HG03159 (cell line): ENCODE data around the gene KLHL7.

ENCODE experiments used
- ATAC-seq: cut with Tn5 transposase; IDR thresholded peaks from one replicate; pipeline ENCODE4 v1.9.1; 2021; ENCODE audit warnings: mild to moderate bottlenecking, moderate library complexity; ENCODE audit not compliant: unreplicated experiment

Gene KLHL7

GRCh38 chr7:23105644-23106056 is at the start of gene KLHL7:
TSS of gene KLHL7 (plus strand) at chr7:23105785. CDS start at chr7:23106027, 242 bp downstream.
- peak; percentile 95 for ATAC-seq

- ATAC-seq: no peak
Measured at GRCh38 chr7:23058408-23059096, 47.0 kb upstream of the KLHL7 start.

DNA sequence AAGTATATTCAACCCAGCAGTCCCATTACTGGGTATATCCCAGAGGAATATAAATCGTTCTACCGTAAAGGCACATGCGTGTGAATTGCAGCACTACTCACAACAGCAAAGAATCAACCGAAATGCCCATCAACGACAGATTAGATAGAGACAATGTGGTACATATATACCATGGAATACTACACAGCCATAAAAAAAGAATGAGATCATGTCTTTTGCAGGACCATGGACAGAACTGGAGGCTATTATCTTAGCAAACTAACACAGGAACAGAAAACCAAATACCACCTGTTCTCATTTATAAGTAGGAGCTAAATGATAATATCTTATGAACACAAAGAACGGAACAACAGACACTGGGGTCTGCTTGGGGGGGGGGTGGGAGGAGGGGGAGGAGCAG is 44.3 kb upstream of the KLHL7 start:
- ATAC-seq: no peak

GRCh38 chr7:23062452-23062851 is 43.1 kb upstream of the KLHL7 start:
- no peak for ATAC-seq

DNA sequence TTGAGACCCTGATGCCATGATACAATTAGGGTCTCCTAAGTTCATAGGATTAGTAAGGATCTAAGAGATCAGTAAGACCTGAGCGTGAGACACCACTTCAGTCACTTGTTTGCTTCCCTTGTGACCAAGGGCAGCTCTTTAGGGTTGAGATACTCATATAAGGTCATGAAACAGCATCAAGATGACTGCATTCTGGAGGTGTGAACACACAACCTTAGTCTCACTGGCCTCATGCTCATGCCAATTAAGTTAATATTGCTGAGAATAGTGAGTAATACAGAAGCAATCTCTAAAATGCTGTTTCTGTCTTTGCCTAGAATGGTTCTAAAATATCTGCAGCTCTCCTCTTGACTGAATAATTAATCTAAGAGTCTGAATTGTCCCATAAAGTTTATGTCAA is 39.6 kb upstream of the KLHL7 start:
- ATAC-seq: no peak

- no peak for ATAC-seq
Measured at GRCh38 chr7:23067271-23067670, 38.3 kb upstream of the KLHL7 start.

DNA sequence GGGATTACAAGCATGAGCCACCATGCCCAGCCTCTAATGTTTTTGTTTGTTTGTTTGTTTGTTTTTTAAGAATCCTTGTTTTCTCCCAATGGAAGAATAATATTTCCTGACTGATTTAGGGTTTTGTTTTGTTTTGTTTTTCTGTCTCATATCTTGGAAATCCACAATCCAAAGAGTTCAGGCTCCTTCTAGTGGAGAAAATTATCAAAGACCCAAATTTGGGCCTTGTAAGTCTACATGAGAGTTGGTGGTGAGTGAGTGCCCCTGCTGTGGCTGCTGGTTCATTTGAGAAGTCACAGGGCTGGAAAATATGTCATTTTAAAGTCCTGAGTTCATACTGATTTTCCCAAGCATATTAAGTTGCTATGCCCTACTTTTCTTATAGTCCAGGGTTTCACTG is 33.5 kb upstream of the KLHL7 start:
- no peak for ATAC-seq

DNA sequence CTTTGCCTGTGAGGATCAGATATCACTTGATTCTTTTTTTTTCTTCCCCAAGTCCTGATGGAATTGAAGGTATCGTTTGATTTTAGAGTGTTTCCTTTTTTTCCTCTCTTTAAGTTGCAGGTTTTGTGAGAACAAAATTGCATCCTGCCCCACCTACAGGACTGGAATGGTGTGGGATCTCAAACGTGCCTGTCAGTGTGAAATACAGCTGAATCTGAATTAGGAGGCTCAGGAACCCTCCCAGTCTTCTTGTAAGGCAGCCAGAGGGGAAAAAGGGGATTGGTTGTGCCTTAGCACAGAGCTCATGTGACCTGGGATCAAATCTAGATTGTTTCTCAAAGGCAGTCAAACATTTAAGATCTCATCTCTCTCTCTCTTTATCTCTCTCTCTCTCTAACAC is 32.7 kb upstream of the KLHL7 start:
- no peak for ATAC-seq

- ATAC-seq: no peak
Measured at GRCh38 chr7:23074443-23075261, 30.9 kb upstream of the KLHL7 start.

DNA sequence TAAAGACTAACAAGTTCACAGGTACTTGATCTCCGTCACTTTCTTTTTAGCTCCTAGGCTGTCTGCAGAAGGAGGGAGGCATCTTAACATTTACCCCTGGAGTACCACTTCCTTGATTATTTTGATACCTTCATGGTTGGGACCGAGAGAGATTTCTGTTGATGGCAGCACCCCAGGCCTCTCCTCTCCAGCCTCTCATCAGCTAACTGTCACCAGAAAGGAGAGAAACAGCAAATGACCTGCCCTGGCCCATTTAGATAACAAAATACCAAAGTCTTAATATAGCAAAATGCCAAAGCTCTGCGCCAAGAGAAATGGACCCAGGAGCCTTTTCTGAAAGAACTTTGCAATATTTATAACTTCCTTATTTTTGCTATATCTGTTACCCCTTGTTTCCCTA is 30.0 kb upstream of the KLHL7 start:
- no peak for ATAC-seq

GRCh38 chr7:23076772-23077171 is 28.8 kb upstream of the KLHL7 start:
- ATAC-seq: no peak

DNA sequence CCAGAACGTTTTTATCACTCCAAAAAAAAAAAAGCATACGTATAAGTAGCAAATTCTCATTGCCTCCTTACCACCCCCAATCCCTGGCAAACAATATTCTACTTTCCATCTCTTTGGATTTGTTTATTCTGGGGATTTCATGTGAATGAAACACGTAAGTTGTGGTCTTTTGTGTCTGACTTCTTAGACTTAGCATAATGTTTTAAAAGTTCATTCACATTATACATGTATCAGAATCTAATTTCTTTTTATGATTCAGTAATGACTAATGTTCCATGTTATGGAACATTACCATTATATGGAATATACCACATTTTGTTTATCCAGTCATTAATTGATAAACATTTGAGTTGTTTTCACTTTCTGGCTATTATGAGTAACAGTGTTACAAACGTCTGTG is 12.5 kb upstream of the KLHL7 start:
- no peak for ATAC-seq

DNA sequence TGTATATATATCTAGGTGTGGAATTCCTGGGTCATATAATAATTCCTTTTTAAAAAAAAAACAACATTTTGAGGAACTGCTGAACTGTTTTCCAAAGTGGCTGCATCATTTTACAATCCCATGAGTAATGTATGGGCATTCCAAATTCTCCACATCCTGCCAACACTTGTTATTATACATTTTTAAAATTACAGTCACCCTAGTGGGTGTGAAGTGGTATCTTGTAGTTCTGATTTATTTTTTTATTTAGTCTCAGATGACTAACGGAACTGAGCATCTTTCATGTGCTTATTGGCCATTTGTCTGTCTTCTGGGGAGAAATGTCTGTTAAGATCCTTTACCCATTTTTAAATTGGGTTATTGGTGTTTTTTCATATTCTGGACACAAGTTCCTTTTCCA is 12.0 kb upstream of the KLHL7 start:
- ATAC-seq: no peak

GRCh38 chr7:23096518-23097290 is 8.9 kb upstream of the KLHL7 start:
- no peak for ATAC-seq

DNA sequence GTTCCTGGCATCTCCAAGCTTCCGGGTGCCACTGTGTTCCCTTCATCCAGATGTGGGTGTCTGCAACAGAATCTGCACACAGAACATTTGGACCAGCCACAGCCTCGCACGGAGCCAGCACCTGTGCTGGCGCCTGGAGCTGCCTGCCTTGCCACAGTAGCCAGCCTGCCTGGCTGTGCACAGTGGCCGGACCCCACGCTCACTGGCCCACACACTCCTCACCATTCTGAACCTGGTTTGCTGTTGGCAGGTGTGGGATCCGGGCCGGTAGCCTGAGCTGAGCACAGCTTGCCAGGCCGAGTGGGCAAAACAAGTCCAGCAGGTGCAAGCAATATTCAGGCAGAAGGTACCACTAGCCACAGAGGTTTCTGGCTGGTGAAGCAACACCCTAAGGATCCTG is 7.6 kb upstream of the KLHL7 start:
- ATAC-seq: no peak

- ATAC-seq: no peak
Measured at GRCh38 chr7:23098460-23098859, 7.1 kb upstream of the KLHL7 start.

DNA sequence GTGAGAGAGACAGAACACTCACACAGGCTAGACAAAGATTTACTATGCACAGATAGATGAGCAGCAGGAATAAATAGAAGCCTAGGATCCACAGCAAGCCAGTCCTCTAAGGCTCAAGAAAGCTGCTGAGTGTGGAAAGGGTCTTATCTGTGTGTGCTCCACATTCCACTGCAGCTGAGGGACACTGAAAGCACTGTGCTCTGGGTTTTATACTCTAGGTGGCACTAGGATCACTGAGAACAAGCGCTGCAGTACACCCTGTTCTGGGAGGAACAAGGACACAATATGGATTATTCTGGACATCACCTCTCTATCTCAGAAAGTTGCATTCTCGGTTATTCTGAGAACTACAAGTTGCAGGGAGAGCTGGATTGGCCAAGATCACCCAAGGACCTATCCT is 4.9 kb upstream of the KLHL7 start:
- ATAC-seq: no peak

- ATAC-seq: peak; percentile 18
Measured at GRCh38 chr7:23105086-23105643, 420 bp upstream of the KLHL7 start.

DNA sequence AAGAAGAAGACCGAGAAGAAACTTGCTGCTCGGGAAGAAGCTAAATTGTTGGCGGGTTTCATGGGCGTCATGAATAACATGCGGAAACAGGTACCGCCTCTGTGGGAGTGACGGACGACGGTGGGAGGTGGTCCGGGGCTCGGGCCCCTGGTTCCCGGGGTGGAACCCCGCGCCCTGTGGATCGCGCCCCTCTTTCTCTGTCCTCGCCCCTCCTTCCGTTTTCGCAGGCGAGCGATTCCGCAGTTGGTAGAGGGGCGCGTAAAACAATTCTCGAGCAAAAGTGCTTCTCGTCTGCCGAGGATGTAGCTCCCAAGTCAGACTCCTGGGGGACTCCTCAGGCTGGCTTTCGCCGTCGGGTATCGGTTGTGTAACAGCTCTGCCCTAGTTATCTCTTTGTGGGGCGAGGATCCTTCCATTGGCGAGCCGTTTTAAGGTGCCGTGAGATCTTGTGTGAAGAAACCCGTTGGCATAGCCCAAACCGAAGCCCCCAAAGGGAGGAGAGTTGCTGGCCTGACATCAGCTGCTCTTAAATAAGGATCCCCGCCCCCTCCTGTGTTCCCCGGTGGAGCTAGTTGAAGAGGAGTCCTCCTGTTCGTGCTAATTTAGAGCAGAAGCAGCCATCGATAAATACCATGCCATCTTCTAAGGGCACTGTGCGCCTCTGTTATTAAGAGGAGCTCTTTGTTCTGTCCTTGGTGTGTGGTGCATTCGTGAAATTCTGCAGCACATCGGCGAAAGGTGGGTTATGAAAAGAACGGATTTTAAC is 655 bp downstream of the KLHL7 start:
- ATAC-seq: peak; percentile 34

GRCh38 chr7:23106823-23107663 is 1.5 kb downstream of the KLHL7 start:
- no peak for ATAC-seq
